Naive B cell (primary cell): ENCODE measurements around the gene CBY1. TPM values are rescaled to one million over a fixed set of nuclear protein-coding genes. Genes with fewer than 3 reads are reported as not detected.
"Not testable (repeated sequence)": the region's sequence is repeated elsewhere in the genome, so short reads cannot be mapped to it uniquely, and the experiment has no call there.

Source experiments
- ATAC-seq, 2 donors: fragments of 150-1000 bp; cut with Tn5 transposase; 2 replicates each; pipeline ENCODE4 v1.10.0; 2021; ENCODE audit warnings: low read depth in 2 of 2, mild to moderate bottlenecking in 2 of 2, moderate library complexity in 2 of 2
- DNase-seq: peaks from one replicate; pipeline ENCODE4 v3.0.0; 2022
- H3K27ac Mint-ChIP-seq, 6 donors: one replicate each; pipeline ENCODE4 v1.8.0; 2020 to 2022; ENCODE audit warnings: mild to moderate bottlenecking in 6 of 6, mixed read lengths in 6 of 6, moderate library complexity in 5 of 6, inconsistent platforms in 2 of 6
- H3K27me3 Mint-ChIP-seq, 3 donors: one replicate each; pipeline ENCODE4 v1.8.0; 2021 to 2022; ENCODE audit warnings: mixed read lengths in 3 of 3, mild to moderate bottlenecking in 1 of 3
- H3K36me3 Mint-ChIP-seq, 2 donors: one replicate each; pipeline ENCODE4 v1.8.0; 2020 to 2022; ENCODE audit warnings: mixed read lengths in 2 of 2, inconsistent platforms in 1 of 2, mild to moderate bottlenecking in 1 of 2
- H3K4me1 Mint-ChIP-seq, 3 donors: one replicate each; pipeline ENCODE4 v1.8.0; 2020 to 2022; ENCODE audit warnings: mixed read lengths in 3 of 3, inconsistent platforms in 1 of 3, mild to moderate bottlenecking in 1 of 3, moderate library complexity in 1 of 3
- H3K4me3 Mint-ChIP-seq, 8 donors: one replicate each; pipeline ENCODE4 v1.8.0; 2020 to 2022; ENCODE audit warnings: mild to moderate bottlenecking in 8 of 8, mixed read lengths in 8 of 8, moderate library complexity in 8 of 8, inconsistent platforms in 2 of 8
- H3K9me3 Mint-ChIP-seq, 7 donors: one replicate each; pipeline ENCODE4 v1.8.0; 2020 to 2022; ENCODE audit warnings: mixed read lengths in 7 of 7, mild to moderate bottlenecking in 5 of 7, inconsistent platforms in 2 of 7, moderate library complexity in 1 of 7
- polyA plus RNA-seq, 6 donors: library from polyadenylated mRNA; unstranded; fragments of 300-500 nt; fragmentation: Illumina TruSeq; gene quantifications; one replicate each; pipeline ENCODE4 v1.2.3, GENCODE V29; 2021; ENCODE audit warnings: low read depth in 6 of 6

CBY1 gene
- polyA plus RNA-seq, 6 donors from 2014 or later: 2.5 to 7.7 (median 4.4) TPM

DNA sequence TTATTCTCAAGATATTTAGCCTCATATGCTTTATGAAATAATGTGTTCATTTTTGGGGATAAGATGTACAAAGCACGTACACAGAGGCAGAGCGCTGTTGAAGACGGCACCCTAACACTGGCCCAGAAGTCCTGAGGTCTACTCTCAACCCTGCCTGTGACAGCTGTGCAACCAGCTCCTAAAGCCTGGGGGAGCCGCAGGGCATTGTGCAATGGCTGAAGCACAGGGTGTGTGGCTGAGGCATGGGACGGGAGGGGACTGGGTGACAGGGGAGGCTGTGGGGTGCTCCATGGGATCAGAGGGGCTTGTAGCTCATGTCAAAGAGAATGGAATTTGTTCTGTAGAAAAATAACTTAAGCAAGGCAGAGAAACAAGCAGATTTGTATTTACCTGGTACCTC is 28.0 kb upstream of the CBY1 start:
- no peaks in the 10 kb centered on the region for H3K36me3 Mint-ChIP-seq
- DNase-seq: no peak
- ATAC-seq: no peak
- no peaks in the 10 kb centered on the region for H3K9me3 Mint-ChIP-seq
- H3K4me3 Mint-ChIP-seq: no peak overlapping the region
- no peaks in the 10 kb centered on the region for H3K27me3 Mint-ChIP-seq
- no peaks in the 10 kb centered on the region for H3K4me1 Mint-ChIP-seq
- H3K27ac Mint-ChIP-seq: peak overlapping the region in 1 of 6 donors; percentile 56

DNA sequence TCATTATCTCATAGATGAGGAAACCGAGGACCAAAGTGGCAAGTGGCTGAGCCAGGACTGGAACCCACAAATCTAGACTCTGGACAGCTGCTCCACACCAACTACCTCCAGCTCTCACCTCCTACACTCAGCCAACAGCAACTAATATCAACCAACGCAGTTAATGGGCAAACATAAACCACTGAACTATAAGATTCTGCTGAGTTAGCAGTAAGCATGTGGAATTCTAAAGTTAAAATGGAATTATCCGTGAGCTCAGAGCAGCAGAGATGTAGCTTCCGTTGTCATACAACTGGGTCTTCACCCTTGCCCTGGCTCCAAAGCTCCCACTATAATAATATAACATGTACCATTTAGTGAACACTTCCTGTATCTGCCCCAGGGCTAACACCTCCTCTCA is 27.3 kb upstream of the CBY1 start:
- Mint-ChIP-seq H3K36me3 (no peaks in the 10 kb centered on the region), H3K4me3 (no peak overlapping the region), H3K9me3 (no peaks in the 10 kb centered on the region), H3K27me3 (no peaks in the 10 kb centered on the region), H3K4me1 (no peaks in the 10 kb centered on the region), H3K27ac (no peak overlapping the region)
- DNase-seq (no peak), ATAC-seq (no peak)

DNA sequence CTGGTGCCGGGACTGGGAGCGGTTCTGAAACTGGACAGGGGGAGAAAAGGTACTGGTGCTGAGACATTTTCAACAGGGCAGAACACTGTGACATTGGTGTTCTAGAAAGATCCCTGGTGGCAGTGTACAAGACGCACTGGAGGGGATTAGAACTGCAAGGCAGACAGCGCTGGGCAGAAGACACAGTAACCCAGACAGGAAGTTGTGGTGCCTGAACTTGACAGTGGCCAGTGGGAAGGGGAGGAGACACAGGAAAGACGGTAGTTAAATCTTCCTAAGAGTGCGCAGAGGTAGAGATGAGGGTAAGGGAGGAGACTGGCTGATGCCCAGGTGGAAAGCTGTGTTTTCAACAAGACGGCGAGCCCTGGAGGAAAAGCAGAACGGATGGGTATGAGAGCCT is 24.7 kb upstream of the CBY1 start:
- no peaks in the 10 kb centered on the region for H3K36me3 Mint-ChIP-seq
- H3K4me3 Mint-ChIP-seq: no peak overlapping the region
- DNase-seq (no peak), ATAC-seq (no peak)
- H3K27ac Mint-ChIP-seq: no peak overlapping the region
- no peaks in the 10 kb centered on the region for H3K27me3 Mint-ChIP-seq
- no peaks in the 10 kb centered on the region for H3K4me1 Mint-ChIP-seq
- no peaks in the 10 kb centered on the region for H3K9me3 Mint-ChIP-seq

DNA sequence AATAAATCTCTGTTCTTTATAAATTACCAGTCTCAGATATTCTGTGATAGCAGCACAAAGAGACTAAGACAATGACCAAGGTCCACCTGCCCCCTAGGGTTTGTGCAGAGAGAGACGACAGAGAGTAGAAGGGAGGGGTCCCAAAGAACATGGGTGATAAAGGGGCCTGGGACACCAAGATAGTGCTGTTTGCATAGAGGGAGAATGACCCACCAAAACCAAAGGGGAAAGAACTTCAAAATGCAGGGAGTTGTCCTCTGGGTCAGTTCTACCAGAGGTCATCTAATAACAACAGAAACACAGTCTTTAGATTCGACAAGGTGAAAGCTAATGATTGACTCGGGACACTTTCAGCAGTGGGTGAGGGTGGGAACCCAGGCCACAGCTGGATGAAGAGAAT is 23.9 kb upstream of the CBY1 start:
- Mint-ChIP-seq H3K27me3 (no peaks in the 10 kb centered on the region), H3K36me3 (no peaks in the 10 kb centered on the region), H3K9me3 (no peaks in the 10 kb centered on the region), H3K27ac (peak overlapping the region in 1 of 6 donors; percentile 18), H3K4me1 (no peaks in the 10 kb centered on the region), H3K4me3 (no peak overlapping the region)
- DNase-seq: no peak
- ATAC-seq: no peak

DNA sequence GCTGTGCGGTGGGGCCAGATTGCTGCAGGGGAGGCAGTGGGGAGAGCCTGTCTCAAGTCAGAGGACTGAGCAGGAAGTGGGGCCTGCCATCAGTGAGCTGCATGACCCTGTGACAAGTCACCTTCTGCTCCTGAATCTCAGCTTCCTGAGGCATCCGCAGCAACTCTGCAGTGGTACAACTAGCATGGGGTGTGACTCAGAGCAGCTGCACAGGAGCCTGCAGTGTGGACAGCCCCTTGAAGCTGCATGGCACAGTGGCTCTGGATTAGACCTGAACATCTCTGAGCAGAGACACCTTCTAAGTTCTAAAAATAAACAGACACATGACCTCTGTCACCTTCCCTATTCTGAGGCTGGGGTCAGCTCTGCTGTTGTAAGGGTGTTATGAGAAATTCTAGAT is 18.2 kb upstream of the CBY1 start:
- H3K9me3 Mint-ChIP-seq: no peaks in the 10 kb centered on the region
- peaks cover 4 to 13% (median 8%) of the 10 kb centered on the region in 3 donors for H3K27me3 Mint-ChIP-seq
- ATAC-seq (no peak), DNase-seq (no peak)
- H3K36me3 Mint-ChIP-seq: no peaks in the 10 kb centered on the region
- H3K4me3 Mint-ChIP-seq: no peak overlapping the region
- no peak overlapping the region for H3K27ac Mint-ChIP-seq
- no peaks in the 10 kb centered on the region for H3K4me1 Mint-ChIP-seq

DNA sequence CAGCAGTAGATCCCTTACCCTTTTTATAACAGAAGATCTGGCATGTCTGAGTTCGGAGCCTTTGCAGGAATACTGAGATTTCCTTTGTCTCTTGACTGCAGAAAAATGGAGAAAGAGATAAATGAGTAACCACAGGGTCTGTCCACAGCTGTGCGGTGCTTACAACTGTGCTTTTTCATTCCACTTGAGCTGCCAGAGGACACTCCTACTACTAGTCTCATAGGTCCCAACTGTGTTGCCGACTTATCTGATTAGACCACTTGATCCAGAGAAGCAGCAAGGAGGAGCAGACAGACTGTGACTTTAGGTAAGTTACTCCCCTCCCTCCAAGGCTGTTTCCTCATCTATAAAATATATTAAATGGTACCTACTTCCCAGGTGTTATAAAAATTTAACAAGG is 17.7 kb upstream of the CBY1 start:
- no peak for ATAC-seq

DNA sequence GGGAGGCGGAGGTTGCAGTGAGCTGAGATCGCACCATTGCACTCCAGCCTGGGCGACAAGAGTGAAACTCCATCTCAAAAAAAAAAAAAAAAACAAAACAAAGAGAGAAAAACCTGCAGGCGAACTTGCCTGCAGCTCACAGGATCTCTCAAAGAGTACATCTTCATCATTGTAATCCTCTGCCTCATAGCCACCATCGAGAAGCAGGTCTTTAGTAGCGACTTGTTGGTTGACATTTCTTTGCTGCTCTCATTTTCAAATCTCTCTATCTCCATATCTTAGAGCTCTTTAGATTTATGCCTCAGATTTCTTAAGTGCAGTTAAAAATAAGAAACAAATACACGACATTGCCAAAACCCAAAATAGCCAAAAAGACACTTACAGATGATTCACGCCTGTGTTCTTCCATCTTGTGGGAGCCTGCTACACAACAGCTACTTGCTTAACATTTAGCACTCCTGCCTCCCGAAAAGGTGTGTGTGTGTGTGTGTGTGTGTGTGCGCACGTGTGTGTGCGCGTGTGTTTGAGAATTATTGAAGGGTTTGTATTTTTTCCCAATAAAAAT is 14.9 kb upstream of the CBY1 start:
- no peak overlapping the region for H3K4me3 Mint-ChIP-seq
- peaks cover 0 to 2% (median 0%) of the 10 kb centered on the region in 7 donors for H3K9me3 Mint-ChIP-seq
- no peaks in the 10 kb centered on the region for H3K36me3 Mint-ChIP-seq
- H3K4me1 Mint-ChIP-seq: no peaks in the 10 kb centered on the region
- no peak for DNase-seq
- H3K27ac Mint-ChIP-seq: no peak overlapping the region
- peaks cover 4 to 13% (median 8%) of the 10 kb centered on the region in 3 donors for H3K27me3 Mint-ChIP-seq
- ATAC-seq: no peak

More for the DNA sequence above, 17.7 kb upstream of the CBY1 start:
- Mint-ChIP-seq H3K4me1 (no peaks in the 10 kb centered on the region), H3K36me3 (no peaks in the 10 kb centered on the region), H3K27me3 (peaks cover 4 to 13% (median 8%) of the 10 kb centered on the region in 3 donors), H3K9me3 (no peaks in the 10 kb centered on the region), H3K27ac (no peak overlapping the region), H3K4me3 (no peak overlapping the region)
- DNase-seq: no peak

DNA sequence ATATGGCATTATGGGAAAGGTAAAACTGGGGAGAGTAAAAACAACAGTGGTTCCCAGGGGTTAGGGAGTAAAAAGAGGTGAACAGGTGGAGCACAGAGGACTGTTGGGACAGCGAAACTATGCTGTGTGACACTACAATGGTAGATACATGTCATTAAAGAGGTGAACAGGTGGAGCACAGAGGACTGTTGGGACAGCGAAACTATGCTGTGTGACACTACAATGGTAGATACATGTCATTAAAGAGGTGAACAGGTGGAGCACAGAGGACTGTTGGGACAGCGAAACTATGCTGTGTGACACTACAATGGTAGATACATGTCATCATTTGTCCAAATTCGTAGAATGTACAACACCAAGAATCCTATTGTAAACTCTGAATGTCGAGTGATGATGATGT is 12.2 kb upstream of the CBY1 start:
- not testable (repeated sequence) for H3K4me3 Mint-ChIP-seq, H3K36me3 Mint-ChIP-seq, DNase-seq, H3K9me3 Mint-ChIP-seq, H3K4me1 Mint-ChIP-seq
- peak in 1 of 2 donors; percentile 16 for ATAC-seq
- Mint-ChIP-seq H3K27ac (peak overlapping the region in 1 of 6 donors; percentile 69), H3K27me3 (peaks cover 4 to 13% (median 8%) of the 10 kb centered on the region in 3 donors)

DNA sequence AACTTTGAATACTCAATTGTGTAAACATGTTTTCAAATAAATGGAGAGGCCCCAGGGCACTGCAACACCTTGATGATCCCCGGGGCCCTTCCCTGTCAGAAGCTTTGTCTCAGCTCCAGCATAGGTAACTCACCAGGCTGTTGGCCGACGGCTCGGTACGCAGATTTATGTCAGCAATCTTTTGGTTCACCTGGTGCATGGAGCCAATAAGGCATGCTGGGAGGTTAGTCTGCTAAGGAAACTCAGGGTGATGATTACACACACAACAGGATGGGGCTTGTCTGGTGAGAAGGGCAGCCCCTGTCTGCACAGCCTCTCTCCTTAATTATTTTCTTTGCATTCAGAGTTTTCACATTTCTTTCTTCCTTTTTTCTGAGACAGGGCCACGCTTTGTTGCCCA is 11.0 kb upstream of the CBY1 start:
- no peak overlapping the region for H3K4me3 Mint-ChIP-seq
- H3K9me3 Mint-ChIP-seq: peaks cover 0 to 2% (median 0%) of the 10 kb centered on the region in 7 donors
- peaks cover 4 to 13% (median 8%) of the 10 kb centered on the region in 3 donors for H3K27me3 Mint-ChIP-seq
- H3K4me1 Mint-ChIP-seq: no peaks in the 10 kb centered on the region
- no peaks in the 10 kb centered on the region for H3K36me3 Mint-ChIP-seq
- no peak overlapping the region for H3K27ac Mint-ChIP-seq
- DNase-seq (no peak), ATAC-seq (peak in 1 of 2 donors; percentile 23)

DNA sequence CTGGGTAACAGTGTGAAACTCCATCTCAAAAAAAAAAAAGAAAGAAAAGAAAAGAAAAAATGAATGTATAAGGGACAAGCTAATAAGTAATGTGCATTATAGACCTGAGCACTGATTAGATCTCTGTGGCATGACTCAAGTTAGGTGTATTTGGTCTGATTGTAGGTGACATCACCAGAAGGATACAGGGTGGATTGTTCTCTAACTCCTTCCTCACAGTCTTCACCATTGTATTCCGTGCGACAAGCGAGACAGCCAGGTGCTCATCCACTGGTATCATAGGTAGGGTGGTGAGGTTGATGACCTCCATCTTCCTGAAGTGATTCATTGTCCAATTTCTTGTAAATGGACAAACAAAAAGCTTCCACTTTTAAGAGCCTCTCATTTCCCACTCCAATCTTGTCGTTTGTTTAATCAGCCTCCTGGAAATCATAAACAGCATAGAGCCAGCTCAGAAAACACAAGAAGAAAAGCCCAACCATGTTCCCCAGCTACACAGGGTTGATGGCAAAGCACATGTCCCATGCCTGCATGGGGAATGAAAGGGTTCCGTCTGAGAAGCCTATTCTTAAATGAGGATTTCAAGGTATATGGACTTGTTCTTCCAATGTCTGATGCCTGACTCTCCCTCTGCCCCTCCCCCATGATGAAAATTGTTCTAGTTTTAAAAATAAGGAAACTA is 6.5 kb upstream of the CBY1 start:
- no peaks in the 10 kb centered on the region for H3K36me3 Mint-ChIP-seq
- H3K27ac Mint-ChIP-seq: no peak overlapping the region
- DNase-seq: no peak
- H3K9me3 Mint-ChIP-seq: peaks cover 0 to 2% (median 0%) of the 10 kb centered on the region in 7 donors
- no peak for ATAC-seq
- H3K27me3 Mint-ChIP-seq: no peaks in the 10 kb centered on the region
- no peak overlapping the region for H3K4me3 Mint-ChIP-seq
- H3K4me1 Mint-ChIP-seq: no peaks in the 10 kb centered on the region

DNA sequence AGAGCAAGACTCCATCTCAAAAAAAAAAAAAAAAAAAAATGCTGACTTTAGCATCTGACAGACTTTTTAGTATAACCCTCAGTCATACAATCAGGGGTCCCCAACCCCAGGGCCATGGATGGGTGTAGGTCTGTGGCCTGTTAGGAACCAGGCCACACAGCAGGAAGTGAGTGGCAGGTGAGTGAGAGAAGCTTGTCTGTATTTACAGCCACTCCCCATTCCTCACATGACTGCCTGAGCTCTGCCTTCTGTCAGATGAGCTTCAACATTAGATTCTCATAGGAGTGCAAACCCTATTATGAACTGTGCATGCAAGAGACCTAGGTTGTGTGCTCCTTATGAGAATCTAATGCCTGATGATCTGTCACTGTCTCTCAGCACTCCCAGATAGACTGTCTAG is 3.6 kb upstream of the CBY1 start:
- DNase-seq (no peak), ATAC-seq (no peak)
- Mint-ChIP-seq H3K27ac (peak overlapping the region in 1 of 6 donors; percentile 44), H3K9me3 (no peaks in the 10 kb centered on the region), H3K27me3 (no peaks in the 10 kb centered on the region), H3K36me3 (no peaks in the 10 kb centered on the region), H3K4me1 (peaks cover 5 to 15% (median 14%) of the 10 kb centered on the region in 3 donors), H3K4me3 (peak overlapping the region in 1 of 8 donors; percentile 12)

DNA sequence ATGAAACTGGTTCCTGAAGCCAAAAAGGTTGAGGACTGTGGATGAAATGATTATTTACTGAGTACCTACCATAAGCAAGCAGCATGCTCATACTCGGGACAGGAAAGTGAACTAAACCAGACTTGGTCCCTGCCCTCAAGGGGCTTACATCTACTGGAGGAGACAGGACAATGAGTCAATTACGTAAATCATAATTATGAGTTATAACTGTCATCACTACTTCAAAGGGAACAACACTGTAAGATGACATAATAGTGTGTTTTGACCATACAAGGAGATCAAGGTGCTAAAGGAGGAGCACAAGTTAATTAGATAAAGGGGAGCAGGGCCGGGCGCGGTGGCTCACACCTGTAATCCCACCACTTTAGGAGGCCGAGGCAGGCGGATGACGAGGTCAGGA is 2.7 kb upstream of the CBY1 start:
- H3K4me3 Mint-ChIP-seq: peak overlapping the region in 2 of 8 donors; percentile 37 to 59
- ATAC-seq: no peak
- no peaks in the 10 kb centered on the region for H3K27me3 Mint-ChIP-seq
- no peaks in the 10 kb centered on the region for H3K36me3 Mint-ChIP-seq
- no peak for DNase-seq
- H3K4me1 Mint-ChIP-seq: peaks cover 5 to 18% (median 15%) of the 10 kb centered on the region in 3 donors
- no peaks in the 10 kb centered on the region for H3K9me3 Mint-ChIP-seq
- peak overlapping the region in 2 of 6 donors; percentile 18 to 30 for H3K27ac Mint-ChIP-seq

DNA sequence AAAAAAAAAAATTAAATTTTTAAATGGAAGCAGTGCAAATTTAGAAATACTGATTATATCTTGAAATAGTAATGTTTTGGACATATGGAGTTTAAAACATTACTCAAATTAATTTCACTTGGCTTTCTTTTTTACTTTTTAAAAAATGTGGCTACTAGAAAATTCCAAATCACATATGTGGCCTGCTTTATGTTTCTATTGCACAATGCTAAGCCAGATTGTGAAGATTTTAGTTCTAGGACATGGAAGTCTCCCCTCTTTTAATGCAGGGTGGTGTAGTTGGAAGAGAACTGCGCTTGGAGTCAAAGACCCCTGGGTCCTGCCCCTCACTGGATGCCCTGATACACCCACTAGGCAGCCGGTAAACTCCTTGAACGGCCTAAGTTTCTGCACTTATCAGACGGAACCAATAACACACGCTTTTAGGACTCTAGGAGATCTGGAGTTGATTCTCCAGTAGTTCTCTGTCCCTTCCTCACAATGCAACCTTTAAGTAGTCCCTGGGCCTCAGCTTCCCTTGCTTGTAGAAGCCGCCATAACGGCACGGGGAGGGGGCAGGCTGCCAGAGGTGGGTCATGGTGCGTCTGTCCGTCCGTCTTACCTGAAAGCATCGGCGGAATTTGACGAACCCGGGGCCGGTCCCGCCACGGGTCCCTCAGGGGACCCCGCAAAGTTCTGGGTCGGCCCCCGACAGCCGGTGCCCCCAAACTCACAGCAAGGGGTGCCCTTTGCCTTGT is 751 bp upstream of the CBY1 start:
- ATAC-seq (no peak), DNase-seq (no peak)
- H3K36me3 Mint-ChIP-seq: no peaks in the 10 kb centered on the region
- no peaks in the 10 kb centered on the region for H3K9me3 Mint-ChIP-seq
- H3K27ac Mint-ChIP-seq: peak overlapping the region; percentile 99 to 100 (median 99)
- H3K4me1 Mint-ChIP-seq: peaks cover 5 to 18% (median 15%) of the 10 kb centered on the region in 3 donors
- peak overlapping the region; percentile 95 to 100 (median 98) for H3K4me3 Mint-ChIP-seq
- H3K27me3 Mint-ChIP-seq: no peaks in the 10 kb centered on the region
